Ishikawa (cell line): Measurements from ENCODE around the gene SLC25A45.

ENCODE experiments used
- CEBPB ChIP-seq: IDR thresholded peaks from 2 replicates; pipeline ENCODE4 v1.6.1; 2012
- CREB1 ChIP-seq: IDR thresholded peaks from 2 replicates; pipeline ENCODE4 v1.6.1; 2012; ENCODE audit warnings: low read depth
- EGR1 ChIP-seq: IDR thresholded peaks from 2 replicates; pipeline ENCODE4 v1.6.1; 2012
- EP300 ChIP-seq: IDR thresholded peaks from 2 replicates; pipeline ENCODE4 v1.6.1; 2012; ENCODE audit warnings: borderline replicate concordance
- FOXM1 ChIP-seq: IDR thresholded peaks from 2 replicates; pipeline ENCODE4 v1.6.1; 2012; ENCODE audit warnings: low read depth, borderline replicate concordance
- MAX ChIP-seq: IDR thresholded peaks from 2 replicates; pipeline ENCODE4 v1.6.1; 2012
- NFIC ChIP-seq: IDR thresholded peaks from 2 replicates; pipeline ENCODE4 v1.6.1; 2012
- RAD21 ChIP-seq: IDR thresholded peaks from 2 replicates; pipeline ENCODE4 v1.6.1; 2012; ENCODE audit warnings: low read depth
- REST ChIP-seq: IDR thresholded peaks from 2 replicates; pipeline ENCODE4 v1.6.1; 2012; ENCODE audit warnings: low read depth, mild to moderate bottlenecking
- TAF1 ChIP-seq: IDR thresholded peaks from 2 replicates; pipeline ENCODE4 v1.6.1; 2012; ENCODE audit warnings: low read depth, mild to moderate bottlenecking
- TCF12 ChIP-seq: IDR thresholded peaks from 2 replicates; pipeline ENCODE4 v1.6.1; 2012; ENCODE audit warnings: low read depth
- TEAD4 ChIP-seq: IDR thresholded peaks from 2 replicates; pipeline ENCODE4 v1.6.1; 2012
- USF1 ChIP-seq: IDR thresholded peaks from 2 replicates; pipeline ENCODE4 v1.6.1; 2012
- YY1 ChIP-seq: IDR thresholded peaks from 2 replicates; pipeline ENCODE4 v1.6.1; 2012; ENCODE audit warnings: low read depth
- ZBTB7A ChIP-seq: IDR thresholded peaks from 2 replicates; pipeline ENCODE4 v1.6.1; 2012; ENCODE audit warnings: low read depth

Gene SLC25A45

GRCh38 chr11:65395961-65396530 lies 13.6 kb upstream of the SLC25A45 start:
- no peak for TF ChIP-seq TCF12

GRCh38 chr11:65394125-65394536 lies 11.7 kb upstream of the SLC25A45 start:
- TF ChIP-seq FOXM1 (no peak), TAF1 (no peak), ZBTB7A (no peak), MAX (no peak), TEAD4 (no peak), EP300 (no peak), CEBPB (no peak)

GRCh38 chr11:65393513-65394079 lies 11.2 kb upstream of the SLC25A45 start:
- TF ChIP-seq NFIC (no peak), MAX (no peak), TEAD4 (no peak), USF1 (no peak), EP300 (no peak), FOXM1 (no peak), RAD21 (no peak), ZBTB7A (no peak), REST (no peak), CREB1 (no peak)

- TF ChIP-seq USF1 (no peak), CEBPB (no peak), TAF1 (no peak), YY1 (no peak), TEAD4 (no peak), RAD21 (no peak), ZBTB7A (no peak)
These were observed 10.5 kb upstream of the SLC25A45 start for GRCh38 chr11:65392899-65393298.

GRCh38 chr11:65392186-65392829 lies 9.9 kb upstream of the SLC25A45 start:
- TF ChIP-seq TCF12 = no peak
- TF ChIP-seq CEBPB = no peak
- no peak for TF ChIP-seq ZBTB7A
- TF ChIP-seq TEAD4 = no peak
- TF ChIP-seq TAF1 = no peak
- TF ChIP-seq FOXM1 = no peak
- TF ChIP-seq RAD21 = no peak
- TF ChIP-seq REST = no peak
- TF ChIP-seq EGR1 = no peak
- TF ChIP-seq MAX = no peak
- no peak for TF ChIP-seq CREB1
- TF ChIP-seq EP300 = no peak
- no peak for TF ChIP-seq NFIC
- TF ChIP-seq USF1 = no peak
- no peak for TF ChIP-seq YY1

GRCh38 chr11:65390996-65391395 lies 8.6 kb upstream of the SLC25A45 start:
- no peak for TF ChIP-seq YY1
- TF ChIP-seq CREB1 = no peak
- no peak for TF ChIP-seq MAX
